ENCODE results near the gene SPTB. TPM values are rescaled to one million over a fixed set of nuclear protein-coding genes. Genes with fewer than 3 reads are reported as not detected.

SPTB gene
- total RNA-seq, 1 donor from 2014 or later: 14.9 TPM

GRCh38 chr14:64789696-64790095, 90.0 kb downstream of the SPTB start:
- Histone ChIP-seq H3K27ac (no peak overlapping the region), H3K4me1 (no peaks in the 10 kb centered on the region), H3K4me3 (no peak overlapping the region), H3K27me3 (no peaks in the 10 kb centered on the region), H3K9me3 (no peaks in the 10 kb centered on the region), H3K36me3 (no peaks in the 10 kb centered on the region)
- intact Hi-C loops (cut with DNase I): no loop called here
- DNase-seq (ENCODE audit: low spot score in 2 of 2): no peak
- TF ChIP-seq, protein P1, sequence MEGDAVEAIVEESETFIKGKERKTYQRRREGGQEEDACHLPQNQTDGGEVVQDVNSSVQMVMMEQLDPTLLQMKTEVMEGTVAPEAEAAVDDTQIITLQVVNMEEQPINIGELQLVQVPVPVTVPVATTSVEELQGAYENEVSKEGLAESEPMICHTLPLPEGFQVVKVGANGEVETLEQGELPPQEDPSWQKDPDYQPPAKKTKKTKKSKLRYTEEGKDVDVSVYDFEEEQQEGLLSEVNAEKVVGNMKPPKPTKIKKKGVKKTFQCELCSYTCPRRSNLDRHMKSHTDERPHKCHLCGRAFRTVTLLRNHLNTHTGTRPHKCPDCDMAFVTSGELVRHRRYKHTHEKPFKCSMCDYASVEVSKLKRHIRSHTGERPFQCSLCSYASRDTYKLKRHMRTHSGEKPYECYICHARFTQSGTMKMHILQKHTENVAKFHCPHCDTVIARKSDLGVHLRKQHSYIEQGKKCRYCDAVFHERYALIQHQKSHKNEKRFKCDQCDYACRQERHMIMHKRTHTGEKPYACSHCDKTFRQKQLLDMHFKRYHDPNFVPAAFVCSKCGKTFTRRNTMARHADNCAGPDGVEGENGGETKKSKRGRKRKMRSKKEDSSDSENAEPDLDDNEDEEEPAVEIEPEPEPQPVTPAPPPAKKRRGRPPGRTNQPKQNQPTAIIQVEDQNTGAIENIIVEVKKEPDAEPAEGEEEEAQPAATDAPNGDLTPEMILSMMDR (IDR thresholded peaks at IDR 0.05): no peak

DNA sequence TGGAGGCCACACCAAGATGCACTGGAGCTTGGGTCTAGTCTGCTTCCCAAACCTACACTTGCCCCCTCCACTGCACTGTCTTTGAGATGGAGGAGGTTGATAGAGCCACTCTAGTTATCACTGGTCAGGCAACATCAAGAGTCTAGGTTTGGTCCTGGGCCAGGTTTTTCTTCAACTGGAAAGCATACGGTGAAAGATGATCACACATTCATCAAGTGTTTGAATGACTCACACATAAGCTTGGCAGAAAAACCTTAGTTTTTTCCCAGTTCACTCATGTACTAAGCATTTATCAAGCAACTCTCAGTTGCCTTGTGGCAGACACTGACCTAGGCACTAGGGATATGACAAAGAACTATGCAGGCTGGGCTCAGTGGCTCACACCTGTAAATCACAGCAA, 91.0 kb downstream of the SPTB start:
- Histone ChIP-seq H3K4me3 (no peak overlapping the region), H3K4me1 (no peaks in the 10 kb centered on the region), H3K27ac (no peak overlapping the region), H3K9me3 (no peaks in the 10 kb centered on the region), H3K27me3 (no peaks in the 10 kb centered on the region), H3K36me3 (no peaks in the 10 kb centered on the region)
- intact Hi-C loops (cut with DNase I): no loop called here
- DNase-seq (ENCODE audit: low spot score in 2 of 2): no peak
- TF ChIP-seq, protein P1 (IDR thresholded peaks at IDR 0.05): no peak

GRCh38 chr14:64787619-64788018, 92.1 kb downstream of the SPTB start:
- Histone ChIP-seq H3K4me3 (no peak overlapping the region), H3K36me3 (no peaks in the 10 kb centered on the region), H3K9me3 (no peaks in the 10 kb centered on the region), H3K27ac (no peak overlapping the region), H3K4me1 (no peaks in the 10 kb centered on the region), H3K27me3 (no peaks in the 10 kb centered on the region)
- intact Hi-C loops (cut with DNase I): no loop called here
- TF ChIP-seq, protein P1 (IDR thresholded peaks at IDR 0.05): no peak
- DNase-seq (ENCODE audit: low spot score in 2 of 2): no peak

GRCh38 chr14:64786296-64787149, 93.2 kb downstream of the SPTB start:
- Histone ChIP-seq H3K4me1 (no peaks in the 10 kb centered on the region), H3K27ac (no peak overlapping the region), H3K27me3 (no peaks in the 10 kb centered on the region), H3K9me3 (no peaks in the 10 kb centered on the region), H3K4me3 (no peak overlapping the region), H3K36me3 (no peaks in the 10 kb centered on the region)
- intact Hi-C loops (cut with DNase I): no loop called here
- TF ChIP-seq, protein P1 (IDR thresholded peaks at IDR 0.05): no peak
- DNase-seq (ENCODE audit: low spot score in 2 of 2): no peak

DNA sequence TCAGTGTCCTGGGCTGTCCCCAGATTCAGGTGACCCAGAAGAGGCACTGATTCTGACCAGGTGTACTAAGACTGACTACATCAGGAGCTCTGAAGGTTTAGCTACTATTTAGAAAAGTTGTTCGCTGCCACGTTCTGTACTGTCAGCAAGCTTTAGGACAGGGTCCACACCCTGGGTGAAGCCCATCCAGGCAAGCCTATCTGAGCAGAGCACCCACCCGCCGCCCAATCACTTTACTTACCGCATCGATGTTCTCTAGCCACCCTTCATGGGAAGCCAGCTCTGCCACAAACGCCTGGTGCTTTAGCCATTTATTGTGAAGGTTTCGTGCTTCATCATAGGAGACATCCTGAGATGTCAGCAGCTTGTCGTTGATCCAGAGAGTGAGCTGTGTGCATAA, 95.7 kb downstream of the SPTB start:
- no peak for DNase-seq (ENCODE audit: low spot score in 2 of 2)
- TF ChIP-seq, protein P1 (IDR thresholded peaks at IDR 0.05): no peak
- intact Hi-C loops (cut with DNase I): no loop called here

More for the DNA sequence above, 95.7 kb downstream of the SPTB start:
- Histone ChIP-seq H3K4me1 (no peaks in the 10 kb centered on the region), H3K9me3 (no peaks in the 10 kb centered on the region), H3K36me3 (no peaks in the 10 kb centered on the region), H3K4me3 (no peak overlapping the region), H3K27ac (no peak overlapping the region), H3K27me3 (no peaks in the 10 kb centered on the region)

All from ascending aorta (tissue), 2 donors.